Activated CD8-positive, alpha-beta memory T cell treated with anti-CD3 and anti-CD28 coated beads, Interleukin-2, amount 10 ng/mL, durations not matched to agents 7 days and 5 days (primary cell): ENCODE results near the gene LYRM2. TPM values are rescaled to one million over a fixed set of nuclear protein-coding genes. Genes with fewer than 3 reads are reported as not detected.

Experiments
- ATAC-seq: fragments of 150-1000 bp; cut with Tn5 transposase; one replicate; pipeline ENCODE4 v1.10.0; 2021; ENCODE audit warnings: moderate library complexity
- CTCF ChIA-PET: fragments of 350-600 bp; sonication (Branson Sonifier 250); formaldehyde crosslinking; loops from one replicate; lab custom pipeline; 2021; ENCODE audit warnings: antibody characterized with exemption; lab: Charles Lee
- DNase-seq: peaks from one replicate; pipeline ENCODE4 v3.0.0-alpha.2; 2020
- H3K27ac Mint-ChIP-seq: one replicate; pipeline ENCODE4 v1.8.0; 2021; ENCODE audit warnings: mild to moderate bottlenecking, mixed read lengths
- H3K27me3 Mint-ChIP-seq: one replicate; pipeline ENCODE4 v1.8.0; 2021; ENCODE audit warnings: mixed read lengths
- H3K36me3 Mint-ChIP-seq: one replicate; pipeline ENCODE4 v1.8.0; 2021; ENCODE audit warnings: mild to moderate bottlenecking, mixed read lengths
- H3K4me1 Mint-ChIP-seq: one replicate; pipeline ENCODE4 v1.8.0; 2021; ENCODE audit warnings: mixed read lengths
- H3K4me3 Mint-ChIP-seq: one replicate; pipeline ENCODE4 v1.8.0; 2021; ENCODE audit warnings: mild to moderate bottlenecking, moderate library complexity, mixed read lengths
- H3K9me3 Mint-ChIP-seq: one replicate; pipeline ENCODE4 v1.8.0; 2022; ENCODE audit warnings: low read depth, mixed read lengths
- total RNA-seq, 2 experiments: library from RNA; stranded (reverse); gene quantifications; one replicate each; pipeline ENCODE4 v1.2.3, GENCODE V29; 2021

The LYRM2 gene
- total RNA-seq, 2 experiments from 2014 or later, result 28.9 to 30.1 TPM

DNA sequence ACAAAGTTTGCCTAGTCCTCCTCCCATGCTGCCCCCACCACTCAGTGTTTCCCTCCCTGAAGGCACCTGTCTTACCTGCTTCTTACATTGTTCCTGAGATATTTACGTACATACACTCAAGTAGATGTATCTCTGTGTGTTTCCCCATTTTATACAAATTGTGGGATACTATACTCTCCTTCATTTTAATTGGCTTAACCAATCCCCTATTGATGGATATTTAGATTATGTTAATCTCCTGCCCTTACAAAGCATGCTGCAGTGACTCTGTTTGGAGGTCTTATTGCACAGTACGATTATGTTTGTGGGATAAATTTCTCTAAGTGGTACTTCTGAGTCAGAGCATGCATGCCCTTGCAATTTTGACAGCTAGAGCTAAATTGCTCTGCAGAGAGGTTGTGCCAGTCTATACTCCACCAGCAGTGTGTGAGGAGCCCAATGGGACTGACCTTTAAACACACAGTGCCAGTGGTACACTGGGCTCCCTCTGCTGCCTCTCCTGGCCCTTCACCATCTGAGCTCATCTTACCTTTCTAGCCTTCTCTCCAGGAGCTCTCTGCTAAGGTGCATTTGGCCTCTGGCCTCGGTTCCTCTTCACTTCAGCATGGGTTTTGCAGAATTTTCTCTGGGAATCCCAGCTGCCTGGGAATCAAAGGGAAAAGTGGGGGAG lies 57.4 kb downstream of the LYRM2 start:
- H3K4me3 Mint-ChIP-seq, result no peak overlapping the region
- H3K9me3 Mint-ChIP-seq, result no peaks in the 10 kb centered on the region
- H3K27me3 Mint-ChIP-seq, result no peaks in the 10 kb centered on the region
- H3K36me3 Mint-ChIP-seq, result no peaks in the 10 kb centered on the region
- H3K27ac Mint-ChIP-seq, result no peak overlapping the region
- CTCF ChIA-PET, result interaction anchor here (1.3 kb wide), 1 partner anchor 19 kb away, joined by 3 read pairs; no protein-coding TSS in a partner anchor
- no peak for ATAC-seq
- peaks cover 2% of the 10 kb centered on the region for H3K4me1 Mint-ChIP-seq
- no peak for DNase-seq

DNA sequence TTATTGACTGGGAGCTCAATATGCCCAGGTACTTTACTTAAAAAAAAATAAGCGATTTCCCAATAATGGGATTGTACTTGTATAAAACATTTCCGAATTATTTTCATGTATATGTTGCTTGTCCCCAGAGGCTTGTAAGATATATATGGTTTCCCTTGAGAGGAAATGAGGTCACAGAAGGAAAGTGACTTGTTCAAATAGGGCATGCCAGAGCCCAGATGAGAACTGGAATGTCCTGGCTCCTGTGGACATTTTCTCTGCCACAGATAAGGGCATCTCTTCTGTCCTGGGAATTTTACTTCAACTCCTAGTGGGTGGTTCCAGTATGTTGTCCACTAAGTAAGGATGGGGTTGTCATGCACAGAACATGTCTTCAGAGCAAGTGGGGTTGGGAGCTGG lies 63.0 kb downstream of the LYRM2 start:
- Mint-ChIP-seq H3K4me1 (peaks cover 12% of the 10 kb centered on the region), H3K27ac (no peak overlapping the region), H3K9me3 (no peaks in the 10 kb centered on the region), H3K27me3 (peaks cover 3% of the 10 kb centered on the region), H3K36me3 (no peaks in the 10 kb centered on the region), H3K4me3 (no peak overlapping the region)
- ATAC-seq (no peak), DNase-seq (no peak)
- CTCF ChIA-PET, result no interaction called here

DNA sequence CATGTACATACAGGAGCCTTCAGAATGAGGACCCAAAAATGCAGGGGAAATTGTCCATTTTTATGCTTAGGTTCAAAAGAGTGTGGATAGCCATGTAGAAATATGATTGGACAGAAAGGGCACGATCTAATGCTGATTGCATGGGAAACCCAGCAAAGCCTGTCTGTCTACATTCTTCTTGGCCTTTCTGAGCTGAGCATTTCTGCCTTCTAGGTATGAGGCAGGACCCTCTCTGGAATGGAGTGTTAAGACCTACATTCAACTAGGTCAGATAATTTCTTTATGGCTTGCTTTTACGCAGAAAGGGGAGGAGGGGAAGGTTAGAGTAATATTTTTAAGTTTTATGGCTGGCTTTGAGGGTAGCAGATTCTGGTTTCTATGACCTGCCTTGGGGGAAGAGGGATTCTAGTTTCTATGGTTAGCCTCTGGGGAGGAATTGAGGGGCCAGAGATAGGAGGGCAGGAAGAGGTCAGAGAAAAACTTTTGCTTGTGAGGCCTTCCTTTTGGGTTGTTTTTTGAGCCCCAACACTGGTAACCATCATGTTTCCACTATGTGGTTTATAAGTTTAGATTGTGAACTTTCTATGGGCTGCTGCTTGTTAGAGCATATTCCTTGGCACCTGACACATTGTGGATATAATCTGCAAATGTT lies 63.5 kb downstream of the LYRM2 start:
- ATAC-seq (no peak), DNase-seq (no peak)
- H3K36me3 Mint-ChIP-seq, result peaks cover 1% of the 10 kb centered on the region
- no peak overlapping the region for H3K27ac Mint-ChIP-seq
- CTCF ChIA-PET, result no interaction called here
- no peaks in the 10 kb centered on the region for H3K9me3 Mint-ChIP-seq
- peaks cover 15% of the 10 kb centered on the region for H3K4me1 Mint-ChIP-seq
- no peak overlapping the region for H3K4me3 Mint-ChIP-seq
- peaks cover 3% of the 10 kb centered on the region for H3K27me3 Mint-ChIP-seq

DNA sequence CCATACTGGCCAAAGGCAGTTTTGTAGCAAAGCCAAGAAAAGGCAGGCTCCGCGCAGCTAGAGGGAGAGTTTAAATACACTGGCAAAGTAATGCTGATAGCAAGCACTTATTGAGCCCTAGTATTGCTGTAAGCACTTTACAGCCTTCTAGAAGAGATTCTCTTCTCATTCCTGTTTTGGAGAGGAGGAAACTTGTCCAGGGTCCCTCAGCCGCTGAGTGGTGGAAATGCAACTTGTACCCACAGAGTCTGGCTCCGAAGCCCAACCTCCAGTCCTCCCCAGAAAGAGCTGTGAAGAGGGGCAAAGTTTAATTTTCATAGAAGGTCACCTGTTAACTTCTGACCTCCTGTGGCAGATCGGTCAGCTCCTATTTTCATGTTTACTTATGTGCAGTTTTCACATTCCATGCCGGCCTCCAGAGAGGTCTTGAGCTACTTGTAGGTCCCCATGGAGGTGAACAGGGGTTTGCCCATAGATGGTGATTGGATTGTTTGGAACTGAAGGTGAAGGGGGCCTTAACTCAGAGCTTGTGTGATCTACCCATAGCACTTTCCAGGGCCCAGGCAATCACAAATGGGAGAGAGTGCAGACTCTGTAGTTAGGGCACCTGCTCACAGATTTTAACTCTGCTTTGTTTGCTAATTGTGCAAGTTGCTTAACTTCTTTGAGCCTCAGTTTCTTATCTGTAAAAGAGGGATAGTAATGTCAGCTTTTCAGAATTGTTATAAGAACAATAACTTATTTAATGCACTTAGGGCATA lies 70.7 kb downstream of the LYRM2 start:
- Mint-ChIP-seq H3K4me3 (no peak overlapping the region), H3K9me3 (no peaks in the 10 kb centered on the region), H3K36me3 (peaks cover 1% of the 10 kb centered on the region), H3K27ac (no peak overlapping the region), H3K27me3 (peaks cover 3% of the 10 kb centered on the region), H3K4me1 (peaks cover 3% of the 10 kb centered on the region)
- DNase-seq (no peak), ATAC-seq (no peak)
- CTCF ChIA-PET, result no interaction called here

DNA sequence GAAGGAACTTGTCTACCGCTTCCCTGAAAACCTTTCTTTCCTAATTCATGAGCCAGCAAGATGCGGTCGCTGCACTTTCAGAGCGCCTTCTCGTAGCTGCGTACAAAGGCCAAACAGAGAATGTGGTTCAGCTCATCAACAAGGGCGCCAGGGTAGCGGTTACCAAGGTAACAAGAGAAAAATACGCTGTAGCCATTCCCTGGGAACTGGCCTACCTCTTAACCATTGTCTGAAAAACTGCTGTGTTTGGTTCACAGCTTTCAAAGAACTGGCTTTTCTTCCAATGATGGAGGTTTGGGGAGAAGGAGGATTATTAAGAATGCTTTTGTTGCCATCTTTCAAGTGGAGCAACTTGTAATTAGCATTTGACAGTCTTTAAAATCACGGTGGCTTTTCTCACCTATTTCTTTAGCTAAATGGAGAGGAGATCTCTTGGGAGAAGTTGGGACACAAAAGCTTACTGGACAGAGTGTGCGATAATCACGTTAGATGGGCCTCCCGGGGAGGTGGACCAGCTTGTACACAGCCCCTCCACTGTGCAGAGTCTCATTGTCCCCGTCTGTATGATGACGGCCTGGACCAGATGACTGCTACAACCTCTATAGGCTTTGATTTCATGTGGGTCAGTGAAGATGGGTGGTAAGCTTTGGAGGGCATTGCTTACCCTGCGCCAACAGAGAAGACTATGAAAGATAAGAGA lies 71.5 kb downstream of the LYRM2 start:
- CTCF ChIA-PET, result no interaction called here
- no peak for ATAC-seq
- Mint-ChIP-seq H3K36me3 (peaks cover 1% of the 10 kb centered on the region), H3K27ac (no peak overlapping the region), H3K27me3 (peaks cover 3% of the 10 kb centered on the region), H3K4me1 (peaks cover 3% of the 10 kb centered on the region), H3K4me3 (no peak overlapping the region), H3K9me3 (no peaks in the 10 kb centered on the region)
- no peak for DNase-seq

DNA sequence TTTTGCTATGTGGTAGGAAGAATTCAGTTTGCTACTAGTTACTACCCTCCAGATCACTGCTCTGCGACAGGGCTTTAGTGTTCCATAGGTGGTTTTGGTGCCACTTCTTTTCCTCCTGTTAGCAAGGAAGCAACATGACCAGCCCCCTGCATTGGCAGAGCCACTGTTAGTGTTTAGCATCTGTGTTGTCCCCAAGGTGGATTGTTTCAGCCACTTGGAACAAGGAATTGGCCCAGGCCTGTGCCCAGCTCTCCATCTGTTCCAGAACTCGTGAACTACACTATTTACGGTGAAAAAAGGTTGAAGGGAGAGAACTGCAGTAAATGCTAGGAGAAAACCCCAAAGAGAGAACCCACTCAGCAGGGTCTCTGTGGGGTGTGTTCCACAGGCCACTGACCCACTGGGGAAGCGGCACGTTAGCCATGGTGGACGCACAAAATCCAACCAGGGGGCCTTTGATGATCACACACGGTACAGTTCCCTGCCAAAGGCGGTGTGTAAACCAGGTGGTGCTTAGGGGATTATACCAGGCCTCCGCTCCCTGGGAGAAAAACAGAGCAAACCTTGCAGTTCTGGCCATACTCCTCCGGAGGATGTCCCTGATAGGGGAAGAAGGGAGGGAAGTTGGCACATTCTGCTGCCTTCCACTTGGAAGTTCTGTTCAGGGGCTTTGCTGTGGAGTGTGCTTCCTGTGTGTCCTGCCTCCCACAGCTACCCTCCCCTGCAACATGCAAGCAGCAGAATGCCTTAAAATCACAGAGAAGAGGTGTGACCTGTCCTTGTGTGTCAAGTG lies 72.3 kb downstream of the LYRM2 start:
- CTCF ChIA-PET, result no interaction called here
- ATAC-seq, result no peak
- DNase-seq, result no peak
- H3K27ac Mint-ChIP-seq, result no peak overlapping the region
- H3K4me1 Mint-ChIP-seq, result peaks cover 3% of the 10 kb centered on the region
- H3K27me3 Mint-ChIP-seq, result no peaks in the 10 kb centered on the region
- H3K9me3 Mint-ChIP-seq, result no peaks in the 10 kb centered on the region
- peaks cover 1% of the 10 kb centered on the region for H3K36me3 Mint-ChIP-seq
- no peak overlapping the region for H3K4me3 Mint-ChIP-seq

DNA sequence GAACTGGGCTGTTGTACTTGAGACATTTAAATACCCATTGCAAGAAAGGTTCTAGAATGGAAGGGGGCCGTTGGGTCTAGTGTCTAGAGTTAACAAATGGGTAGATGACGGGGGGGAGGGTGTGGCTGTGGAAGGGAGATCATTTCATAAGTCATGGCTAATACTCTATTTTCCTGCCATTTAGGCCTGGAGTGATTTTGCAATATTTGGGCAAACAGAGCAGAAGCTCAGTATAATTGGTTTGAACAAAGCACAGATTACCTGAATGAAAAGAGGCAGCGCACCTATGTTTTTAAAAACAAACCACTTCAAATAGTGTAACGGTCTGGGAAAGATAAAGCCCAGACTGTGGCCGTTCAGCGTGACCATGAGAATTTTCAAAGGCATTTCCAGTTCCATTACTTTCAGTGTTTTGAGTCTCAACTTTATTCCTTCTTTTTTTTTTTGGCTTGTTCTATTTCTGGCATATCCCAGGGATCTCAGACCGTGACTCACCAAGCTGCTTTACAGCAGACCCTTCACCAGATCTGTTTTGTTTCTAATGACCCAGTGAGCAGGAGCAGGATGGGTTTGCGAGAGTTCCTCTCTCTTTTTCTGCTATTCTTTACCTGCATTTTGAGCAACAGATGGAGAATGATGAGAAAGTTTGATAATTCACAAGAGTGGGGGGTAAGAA lies 73.7 kb downstream of the LYRM2 start:
- CTCF ChIA-PET, result no interaction called here
- ATAC-seq, result no peak
- H3K4me3 Mint-ChIP-seq, result no peak overlapping the region
- no peaks in the 10 kb centered on the region for H3K9me3 Mint-ChIP-seq
- no peaks in the 10 kb centered on the region for H3K4me1 Mint-ChIP-seq
- DNase-seq, result no peak
- H3K27me3 Mint-ChIP-seq, result no peaks in the 10 kb centered on the region
- no peaks in the 10 kb centered on the region for H3K36me3 Mint-ChIP-seq
- H3K27ac Mint-ChIP-seq, result no peak overlapping the region

DNA sequence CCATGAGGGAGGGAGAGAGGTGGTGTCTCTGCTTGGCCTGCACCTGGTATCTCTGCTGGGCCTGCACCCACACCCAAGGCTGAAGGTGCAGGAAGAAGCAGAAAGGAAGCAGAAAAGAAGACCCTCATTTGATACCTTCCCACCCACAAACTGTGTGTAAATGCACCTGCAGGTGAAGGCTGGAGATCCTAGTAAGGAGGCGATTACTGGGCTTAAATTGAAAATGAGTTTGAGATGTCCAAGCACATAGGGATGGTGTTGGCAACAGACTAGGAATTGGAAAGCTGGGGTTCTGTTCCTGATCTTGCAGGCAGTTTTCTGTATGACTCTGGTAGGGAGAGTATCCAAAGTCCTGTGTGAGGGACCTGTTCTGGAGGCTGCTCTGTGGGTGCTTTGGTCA lies 74.7 kb downstream of the LYRM2 start:
- H3K4me1 Mint-ChIP-seq, result no peaks in the 10 kb centered on the region
- DNase-seq (no peak), ATAC-seq (no peak)
- H3K4me3 Mint-ChIP-seq, result no peak overlapping the region
- H3K9me3 Mint-ChIP-seq, result no peaks in the 10 kb centered on the region
- no peak overlapping the region for H3K27ac Mint-ChIP-seq
- no peaks in the 10 kb centered on the region for H3K36me3 Mint-ChIP-seq
- H3K27me3 Mint-ChIP-seq, result peaks cover 6% of the 10 kb centered on the region
- CTCF ChIA-PET, result no interaction called here

DNA sequence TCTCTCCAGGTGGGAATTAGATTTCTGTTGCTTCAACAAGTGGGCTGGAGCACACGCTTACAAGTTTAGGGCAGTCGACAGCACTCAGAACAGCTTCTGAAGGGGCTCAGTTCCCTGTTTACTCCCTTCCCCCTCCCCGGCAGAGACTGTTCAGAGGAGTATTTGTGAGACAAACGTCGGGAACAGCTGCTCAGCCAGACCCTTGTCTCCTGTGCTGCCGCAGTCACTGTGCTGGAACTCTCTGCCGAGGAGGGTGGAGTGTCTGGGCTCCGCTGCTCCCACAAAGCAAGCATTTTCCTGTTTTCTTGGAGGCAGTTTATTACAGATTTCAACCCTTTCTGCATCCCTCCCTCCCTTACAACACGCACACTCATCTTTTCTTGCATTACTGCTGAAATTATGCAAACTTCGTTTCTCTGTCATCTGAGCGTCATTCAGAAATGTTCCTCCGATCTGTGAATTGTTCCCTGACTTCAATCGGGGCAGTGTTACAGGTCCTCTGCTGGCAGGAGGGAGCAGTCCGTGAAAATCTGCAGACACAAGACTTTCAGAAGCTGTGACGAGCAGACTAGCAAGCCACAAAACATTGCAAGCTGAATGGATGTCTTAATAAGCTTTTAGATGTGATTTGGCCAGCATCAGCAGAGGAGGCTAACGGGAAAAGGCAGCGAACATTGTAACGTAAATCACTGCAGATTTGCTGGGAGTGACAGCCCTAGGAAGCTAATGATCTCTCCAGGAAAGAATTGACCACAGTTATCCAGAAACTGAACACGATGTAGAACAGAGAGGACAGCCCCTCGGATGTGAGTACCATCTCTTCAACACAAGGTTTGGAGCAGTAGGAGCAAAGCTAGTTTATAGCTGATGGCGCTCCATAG lies 76.2 kb downstream of the LYRM2 start:
- no peaks in the 10 kb centered on the region for H3K36me3 Mint-ChIP-seq
- DNase-seq (no peak), ATAC-seq (no peak)
- H3K9me3 Mint-ChIP-seq, result peaks cover under 1% of the 10 kb centered on the region
- CTCF ChIA-PET, result interaction anchor here (0.9 kb wide), 1 partner anchor 19 kb away, joined by 3 read pairs; no protein-coding TSS in a partner anchor
- H3K4me3 Mint-ChIP-seq, result no peak overlapping the region
- H3K27ac Mint-ChIP-seq, result no peak overlapping the region
- peaks cover 15% of the 10 kb centered on the region for H3K27me3 Mint-ChIP-seq
- H3K4me1 Mint-ChIP-seq, result no peaks in the 10 kb centered on the region

DNA sequence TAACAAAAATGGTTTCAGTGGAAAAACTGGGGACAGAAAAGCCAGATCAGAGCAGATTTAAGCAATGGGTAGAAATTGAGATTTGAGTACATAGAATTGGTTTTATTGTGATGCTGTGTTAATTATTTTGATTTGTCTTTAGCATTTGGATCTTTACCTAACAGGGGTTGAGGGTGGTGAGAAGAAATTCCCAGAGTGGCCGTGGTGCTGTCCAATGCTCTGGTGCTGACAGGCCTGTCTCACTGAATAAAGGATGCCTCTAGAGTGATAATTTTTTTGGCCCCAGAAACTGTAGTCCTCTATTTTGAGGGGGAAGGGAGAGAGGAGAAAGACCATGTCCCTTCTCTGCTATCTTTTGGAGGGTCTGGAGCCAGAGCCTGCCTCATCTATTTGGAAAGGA lies 79.1 kb downstream of the LYRM2 start:
- Mint-ChIP-seq H3K36me3 (no peaks in the 10 kb centered on the region), H3K27ac (no peak overlapping the region), H3K27me3 (peaks cover 24% of the 10 kb centered on the region), H3K9me3 (peaks cover 6% of the 10 kb centered on the region), H3K4me3 (no peak overlapping the region), H3K4me1 (no peaks in the 10 kb centered on the region)
- no peak for ATAC-seq
- DNase-seq, result no peak
- CTCF ChIA-PET, result no interaction called here

DNA sequence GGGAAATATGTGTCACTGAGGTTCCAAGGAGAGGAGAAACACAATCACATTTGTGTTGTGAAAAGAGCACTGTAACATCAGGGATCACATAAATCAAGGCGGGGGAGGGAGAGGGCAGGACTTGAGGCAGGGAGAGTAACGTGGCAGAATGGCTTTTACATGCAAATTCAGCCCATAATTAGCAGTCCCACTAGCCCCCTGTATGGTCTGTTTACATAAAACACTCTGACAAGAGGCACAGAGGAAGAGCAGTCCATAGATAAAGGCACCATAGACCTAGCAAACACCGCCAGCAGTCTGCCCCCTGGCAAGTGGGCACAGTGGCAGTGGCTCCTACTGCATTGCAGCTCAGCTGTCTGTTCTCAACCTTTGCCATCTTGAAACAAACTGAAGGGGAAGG lies 82.7 kb downstream of the LYRM2 start:
- Mint-ChIP-seq H3K4me3 (no peak overlapping the region), H3K9me3 (peaks cover 6% of the 10 kb centered on the region), H3K27me3 (peaks cover 24% of the 10 kb centered on the region), H3K36me3 (no peaks in the 10 kb centered on the region), H3K4me1 (no peaks in the 10 kb centered on the region), H3K27ac (no peak overlapping the region)
- DNase-seq (no peak), ATAC-seq (no peak)
- CTCF ChIA-PET, result no interaction called here

DNA sequence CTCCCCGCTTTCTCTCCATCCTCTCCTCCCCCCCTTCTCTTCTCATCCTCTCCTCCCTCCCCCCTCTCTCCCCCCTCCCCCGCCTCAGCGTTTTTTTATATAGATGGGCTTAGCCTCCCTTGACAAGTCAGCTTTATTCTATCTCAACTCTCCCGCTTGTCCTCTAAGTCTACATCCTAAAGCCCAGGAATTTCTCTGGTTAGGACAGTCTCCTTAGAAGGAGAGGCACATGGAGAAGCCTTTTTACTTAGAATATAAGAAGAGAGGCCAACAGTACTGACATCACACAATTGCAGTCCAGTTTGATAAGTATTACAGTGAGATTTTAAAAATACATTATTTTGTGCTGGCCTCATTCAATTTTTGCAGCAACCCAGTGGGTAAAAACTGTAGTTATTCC lies 83.5 kb downstream of the LYRM2 start:
- CTCF ChIA-PET, result no interaction called here
- ATAC-seq, result no peak
- DNase-seq, result no peak
- Mint-ChIP-seq H3K36me3 (no peaks in the 10 kb centered on the region), H3K27ac (no peak overlapping the region), H3K4me3 (no peak overlapping the region), H3K4me1 (no peaks in the 10 kb centered on the region), H3K9me3 (peaks cover 6% of the 10 kb centered on the region), H3K27me3 (peaks cover 24% of the 10 kb centered on the region)
